DMS53 treated with DMSO at 0.1 percent for 48 hours (cell line): ENCODE results near the gene FTCD.
A peak's percentile ranks its signal among the peaks of the same experiment; 100 is the strongest.
"Not testable (repeated sequence)": the region's sequence is repeated elsewhere in the genome, so short reads cannot be mapped to it uniquely, and the experiment has no call there.

Experiments used
- DNase-seq: peaks from one replicate; lab custom pipeline; 2025; ENCODE audit not compliant: unreplicated experiment; lab: John Stamatoyannopoulos, UW

FTCD gene

DNA sequence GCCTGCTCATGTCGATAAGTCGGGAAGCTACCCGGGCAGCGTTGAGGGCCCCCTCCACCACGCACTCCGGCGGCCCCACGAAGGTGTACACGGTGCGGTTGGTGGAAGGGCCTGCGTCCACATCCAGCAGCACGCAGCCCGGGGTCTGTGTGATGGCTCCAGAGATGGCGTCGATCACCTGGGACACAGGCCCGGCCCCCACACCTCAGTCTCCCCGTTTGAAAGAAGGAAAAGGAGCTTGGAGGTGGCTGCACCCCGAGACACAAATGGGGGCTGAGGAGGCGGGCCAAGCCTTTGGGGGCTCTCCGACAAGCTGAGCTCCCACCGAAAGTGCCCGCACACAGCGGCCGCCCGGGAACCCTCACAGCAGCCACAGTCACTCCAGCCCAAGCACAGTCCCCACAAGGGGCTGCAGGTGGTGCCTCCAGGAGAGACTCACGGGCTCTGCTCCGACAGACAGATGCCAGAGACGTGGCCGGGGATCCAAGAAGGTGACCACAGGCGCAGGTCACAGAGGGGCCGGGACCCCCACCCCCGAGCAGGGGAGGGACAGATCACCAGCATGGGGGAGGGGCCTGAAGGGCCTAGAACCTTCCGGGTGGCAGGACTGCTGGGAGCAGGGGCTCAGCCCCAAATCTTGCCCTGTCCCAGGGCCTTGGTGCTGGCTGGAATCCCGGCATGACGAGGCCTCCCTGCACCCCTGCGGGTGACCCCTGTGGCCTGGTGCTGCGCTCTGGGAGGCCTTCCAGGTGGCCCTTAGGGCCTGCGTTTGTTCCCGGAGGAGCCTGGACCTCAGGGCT lies 1.0 kb downstream of the FTCD start:
- no peak for DNase-seq

DNA sequence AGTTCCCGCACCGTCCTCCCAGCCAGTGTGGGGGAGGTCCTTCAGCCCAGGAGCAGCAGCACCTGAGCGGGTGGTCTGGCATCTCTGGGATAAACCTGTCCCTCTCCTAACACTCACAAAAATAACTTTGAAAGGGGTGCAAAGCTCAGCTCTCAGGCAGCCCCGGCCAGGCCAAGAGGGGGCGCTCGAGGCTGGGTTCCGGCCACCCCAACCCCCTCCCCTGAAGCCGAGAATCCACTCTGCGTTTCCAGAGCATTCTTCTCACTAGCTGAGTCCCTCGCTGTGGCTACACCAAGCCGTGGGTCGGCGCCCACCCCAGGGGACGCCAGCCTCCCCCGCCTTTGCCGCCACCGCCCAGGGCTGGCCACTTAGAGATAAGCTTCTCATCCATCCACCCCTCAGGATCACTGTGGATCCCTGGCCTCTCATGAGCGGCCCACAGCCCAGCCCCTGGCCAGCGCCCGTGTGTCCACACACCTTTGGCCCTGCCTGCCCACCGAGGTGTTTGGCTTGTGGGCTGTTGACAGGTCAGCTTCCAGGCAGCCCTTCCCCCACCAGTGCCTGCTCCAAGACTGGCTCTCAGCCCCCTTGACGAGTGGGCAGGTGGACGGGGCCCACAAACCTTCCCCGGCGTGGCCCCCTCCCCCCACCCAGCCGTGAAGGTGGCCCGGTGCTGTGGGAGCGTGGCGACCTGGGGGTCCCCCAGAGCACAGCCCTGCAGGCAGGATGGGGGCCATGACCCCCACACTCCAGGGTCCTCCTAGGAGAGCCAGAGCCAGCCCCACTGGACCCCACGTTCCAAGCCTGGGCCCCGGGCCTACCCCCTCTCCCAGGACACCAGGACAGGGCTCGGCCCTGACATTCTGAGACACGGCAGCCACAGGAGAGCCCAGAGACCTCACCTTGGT lies 1.9 kb downstream of the FTCD start:
- DNase-seq, result peak; percentile 12

DNA sequence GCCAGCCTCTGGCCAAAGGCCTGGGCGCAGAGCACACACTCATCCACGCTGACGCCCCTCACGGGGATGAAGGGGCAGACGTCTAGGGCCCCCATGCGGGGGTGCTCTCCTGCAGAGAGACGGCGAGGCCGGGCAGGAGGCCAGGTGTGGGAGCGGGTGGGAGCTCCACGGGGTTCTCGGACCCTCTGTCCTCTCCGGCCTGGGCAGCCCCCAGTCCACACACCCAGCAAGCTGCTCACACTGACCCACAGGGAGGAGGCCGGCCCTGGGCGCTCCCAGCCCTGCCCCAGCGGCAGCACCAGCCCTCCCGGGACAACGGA lies 2.5 kb downstream of the FTCD start:
- DNase-seq, result no peak

DNA sequence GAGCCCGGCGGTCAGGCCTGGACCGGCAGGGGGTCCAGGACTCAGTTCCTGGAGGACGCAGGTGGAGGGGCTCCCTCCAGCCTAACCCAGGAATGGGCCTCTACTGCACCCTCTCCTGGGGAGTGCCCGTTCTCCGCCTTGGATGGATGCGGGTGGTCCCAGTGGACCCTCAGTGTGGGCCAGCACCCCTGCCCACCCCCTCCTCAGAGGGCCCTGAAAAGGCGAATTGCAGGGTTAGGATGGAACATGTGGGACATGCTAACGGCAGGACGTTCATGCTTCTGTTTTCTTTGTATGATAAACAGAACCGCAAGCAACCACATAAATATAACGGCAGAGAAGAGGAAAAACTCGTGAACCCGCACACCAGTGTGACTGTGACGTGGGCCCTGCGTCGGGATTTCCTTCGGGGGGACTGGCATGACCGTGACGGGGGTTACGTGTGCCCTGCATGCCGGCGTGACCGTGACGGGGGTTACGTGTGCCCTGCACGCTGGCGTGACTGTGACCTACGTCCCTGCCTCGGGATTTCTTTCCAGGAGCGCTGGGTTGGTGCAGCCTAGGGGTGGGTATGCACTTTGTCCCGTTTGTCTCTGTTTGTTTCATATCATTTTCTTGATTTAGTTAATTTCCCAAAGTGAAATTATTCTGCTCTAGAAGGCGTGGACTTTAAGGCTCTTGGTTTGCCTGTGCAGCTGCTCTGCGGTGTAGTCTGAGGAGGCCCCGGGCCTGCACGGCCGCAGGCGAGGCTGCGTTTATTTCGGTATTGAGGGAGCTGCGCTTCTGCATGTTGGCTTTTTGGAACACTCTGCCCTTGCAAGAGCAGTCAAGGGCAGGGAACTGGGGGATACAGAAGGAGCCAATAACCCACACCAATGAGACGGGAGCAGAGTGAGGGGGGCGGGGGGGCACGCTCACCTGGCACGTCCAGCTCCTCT lies 3.1 kb downstream of the FTCD start:
- DNase-seq, result no peak

DNA sequence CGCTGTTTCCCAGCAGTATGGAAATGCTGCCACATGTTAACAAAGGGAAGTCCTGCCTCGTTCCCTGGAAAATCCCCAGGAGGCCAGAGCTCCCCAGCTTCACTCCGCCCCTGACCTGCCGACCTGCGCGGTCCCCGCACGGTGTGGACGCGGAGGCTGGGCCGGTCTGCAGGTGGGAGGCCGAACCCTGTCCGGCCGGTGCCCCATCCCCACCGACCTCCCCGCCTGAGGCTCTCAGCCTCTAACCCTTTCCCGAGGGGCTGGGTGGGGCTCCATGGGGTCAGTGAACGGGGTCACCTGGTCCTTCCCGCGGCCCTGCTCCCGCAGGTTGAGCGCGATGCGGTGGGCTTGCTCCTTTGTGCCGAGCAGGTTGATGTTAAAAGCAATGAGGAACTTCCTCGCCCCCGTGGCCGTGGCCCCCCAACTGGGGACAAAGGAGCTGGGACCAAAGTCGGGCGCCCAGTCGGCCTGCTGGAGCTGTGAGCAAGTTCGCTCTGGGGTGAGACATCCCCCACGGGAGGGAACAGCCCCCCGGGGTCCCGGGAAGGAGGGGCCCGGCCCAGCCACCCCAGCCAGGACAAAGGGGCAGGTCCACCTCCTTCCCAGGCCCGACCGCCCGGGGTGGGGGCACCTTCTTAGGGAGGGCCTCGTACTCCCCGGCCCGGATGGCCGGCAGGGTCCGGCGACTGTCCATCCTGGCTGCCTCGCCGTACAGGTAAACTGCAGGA lies 4.0 kb downstream of the FTCD start:
- no peak for DNase-seq

DNA sequence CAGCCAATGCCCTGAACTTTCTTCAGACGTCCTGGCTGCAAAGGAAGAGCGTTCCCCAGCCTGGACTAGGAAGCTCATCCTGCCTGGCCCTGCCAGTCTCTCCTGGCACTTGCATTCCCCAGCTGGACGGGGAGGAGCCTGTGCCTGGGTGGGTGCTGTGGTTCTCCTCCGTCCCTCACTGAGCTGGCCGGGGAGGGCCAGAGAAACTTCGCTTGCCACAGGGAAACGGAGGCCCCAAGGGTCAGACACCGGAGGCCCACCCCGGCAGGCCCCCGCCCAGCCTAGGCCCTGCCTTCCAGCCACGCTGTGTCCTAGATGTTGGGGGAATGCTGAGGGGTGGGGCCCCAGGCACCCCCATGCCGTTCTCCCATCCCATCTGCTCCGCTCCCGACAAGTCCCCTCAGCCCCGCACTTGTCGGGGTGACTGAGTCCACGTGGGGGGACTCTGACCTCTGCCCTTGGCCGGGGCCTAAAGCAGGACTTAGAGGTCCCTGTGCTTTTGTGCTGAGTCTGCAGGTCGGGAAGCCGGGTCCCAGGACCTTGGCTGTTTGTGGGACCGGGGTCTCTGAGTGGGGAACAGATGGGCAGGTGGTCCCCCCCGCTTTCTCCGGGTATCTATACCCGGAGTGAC lies 4.8 kb downstream of the FTCD start:
- DNase-seq, result no peak

DNA sequence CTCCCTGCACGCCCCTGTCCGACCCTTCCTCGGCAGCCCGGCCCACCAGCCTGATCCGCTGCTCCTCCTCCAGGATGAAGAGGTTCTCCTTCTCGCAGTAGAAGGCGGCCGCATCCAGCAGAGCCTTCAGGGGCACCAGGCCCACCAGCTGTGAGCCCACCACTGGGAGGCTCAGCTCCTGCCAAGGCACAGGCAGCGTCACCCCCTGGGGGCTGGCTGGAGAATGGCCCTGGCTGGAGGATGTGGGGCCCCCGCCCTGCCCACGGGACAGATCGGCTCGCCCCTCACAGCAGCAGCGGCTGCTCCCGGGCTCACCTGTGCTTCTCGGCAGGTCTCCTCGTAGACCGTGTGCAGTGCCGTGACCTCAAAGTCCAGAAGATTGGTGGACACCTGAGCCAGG lies 5.3 kb downstream of the FTCD start:
- no peak for DNase-seq

DNA sequence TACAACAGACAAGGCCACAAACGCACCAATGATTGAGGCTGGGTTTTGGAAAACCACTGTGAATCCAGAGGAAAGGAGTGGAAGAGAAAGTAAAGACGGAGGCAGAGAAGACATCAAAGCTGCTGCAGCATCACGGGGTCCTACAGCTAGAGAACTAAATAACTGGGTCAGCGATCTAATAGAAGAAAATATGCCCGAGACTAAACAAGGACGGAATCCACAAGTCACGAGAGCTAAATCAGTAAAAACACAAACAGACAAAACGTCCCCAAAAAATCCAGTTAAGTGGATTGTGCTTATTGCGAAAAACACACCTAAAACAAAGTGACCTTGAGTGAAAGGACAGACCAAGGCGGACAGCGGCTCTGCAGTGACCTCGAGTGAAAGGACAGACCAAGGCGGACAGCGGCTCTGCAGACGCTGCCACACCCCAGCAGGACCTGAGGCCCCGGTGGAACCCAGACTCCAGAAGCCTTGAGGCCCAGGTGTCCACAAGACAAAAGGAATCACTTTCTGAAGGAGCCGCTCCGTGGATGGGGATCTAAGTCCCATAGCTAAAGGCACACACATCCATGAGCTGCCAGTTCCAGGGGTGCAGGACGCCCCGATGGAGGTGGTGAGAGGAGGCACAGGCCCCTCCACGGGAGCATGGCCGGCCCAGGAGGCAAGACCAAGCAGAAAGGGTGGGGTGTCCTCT lies 6.0 kb downstream of the FTCD start:
- DNase-seq, result no peak

DNA sequence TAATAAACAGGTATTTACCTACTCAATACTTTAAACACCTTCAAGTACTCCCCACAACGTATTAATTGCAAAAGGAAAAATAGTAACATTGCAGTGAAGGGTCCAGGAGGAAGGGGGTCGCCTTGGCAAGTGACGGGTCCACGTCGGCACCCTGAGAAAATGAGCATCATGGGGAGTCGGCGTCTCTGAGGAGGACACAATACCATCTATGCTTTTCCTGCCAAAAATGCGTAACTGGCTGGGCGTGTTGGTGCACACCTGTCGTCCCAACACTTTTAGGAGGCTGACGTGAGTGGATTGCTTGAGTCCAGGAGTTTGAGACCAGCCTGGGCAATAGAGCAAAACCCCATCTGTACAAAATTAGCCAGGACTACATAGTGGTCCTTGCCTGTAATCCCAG lies 7.3 kb downstream of the FTCD start:
- DNase-seq, result no peak

DNA sequence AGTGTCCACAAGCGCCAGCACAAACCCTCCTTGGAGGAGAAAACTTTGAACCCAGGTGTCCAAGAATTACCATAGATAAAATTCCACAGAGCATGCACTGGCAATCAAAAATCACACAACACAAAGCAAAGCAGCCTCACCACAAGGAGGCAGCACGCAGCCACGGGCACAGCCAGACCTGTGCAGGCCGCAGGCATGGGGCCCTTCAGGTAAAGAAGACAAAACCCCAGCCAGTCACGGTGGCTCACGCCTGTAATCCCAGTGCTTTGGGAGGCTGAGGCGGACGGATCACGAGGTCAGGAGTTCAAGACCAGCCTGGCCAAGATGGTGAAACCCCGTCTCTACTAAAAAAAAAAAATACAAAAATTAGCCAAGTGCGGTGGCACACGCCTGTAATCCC lies 8.0 kb downstream of the FTCD start:
- DNase-seq, result not testable (repeated sequence)

DNA sequence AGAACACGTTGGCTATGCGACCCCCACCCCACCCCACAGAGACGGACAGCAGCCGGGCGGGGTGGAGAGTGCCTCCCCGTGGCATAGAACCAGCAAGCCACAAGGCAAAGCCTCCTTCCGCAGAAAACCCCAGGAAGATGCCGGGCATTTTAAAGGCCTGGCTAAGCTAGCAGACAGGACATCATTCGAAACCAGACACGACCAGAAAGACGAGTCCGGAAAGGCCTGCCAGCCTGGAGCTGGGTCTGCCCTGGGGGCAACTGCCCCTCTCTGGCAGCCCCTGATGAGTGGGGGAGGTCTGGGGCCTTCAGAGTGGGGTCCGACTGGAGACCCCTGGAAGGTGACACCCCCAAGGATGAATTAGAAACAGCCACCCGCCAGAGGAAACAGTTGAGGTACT lies 8.5 kb downstream of the FTCD start:
- no peak for DNase-seq

DNA sequence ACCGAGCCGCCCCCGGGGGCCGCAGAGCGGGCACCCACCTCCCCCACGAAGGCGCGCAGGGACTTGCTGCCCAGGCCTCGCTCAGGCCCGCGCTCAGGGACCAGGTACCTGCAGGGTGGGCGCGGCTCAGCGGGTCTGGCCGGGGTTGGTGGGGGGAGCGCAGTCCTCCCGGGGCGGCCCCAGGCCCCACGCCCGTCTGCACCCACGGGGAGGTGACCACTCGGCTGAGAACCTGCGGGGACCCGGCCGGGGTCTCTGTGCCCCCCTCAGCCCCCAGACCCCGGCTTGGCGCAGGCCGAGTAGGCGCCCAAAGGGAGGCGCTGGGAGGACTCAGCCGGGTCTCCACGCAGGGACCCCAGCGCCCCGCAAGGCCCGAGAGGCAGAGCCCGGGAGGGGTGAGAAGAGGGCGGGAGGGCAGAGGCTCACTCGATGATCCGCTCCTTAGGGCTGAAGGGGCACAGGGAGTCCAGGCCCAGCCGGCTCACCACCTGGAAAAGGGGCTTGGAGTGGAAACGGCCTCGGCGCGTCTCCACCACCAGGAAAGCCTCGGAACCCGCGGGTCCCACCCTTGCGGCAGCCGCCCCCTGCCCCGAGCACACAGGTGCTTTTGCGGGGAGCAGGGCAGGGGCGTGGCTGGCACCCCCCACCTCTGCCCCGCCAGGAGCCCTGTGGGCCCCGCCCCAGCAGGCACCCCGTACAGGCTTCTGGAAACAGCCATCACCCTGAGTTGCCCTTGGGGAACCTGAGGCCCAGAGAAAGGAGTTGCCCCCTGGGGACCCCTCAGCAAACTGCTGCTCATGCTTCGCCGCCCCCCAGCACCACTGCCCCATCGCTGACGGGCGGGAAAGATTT lies 9.3 kb downstream of the FTCD start:
- no peak for DNase-seq

DNA sequence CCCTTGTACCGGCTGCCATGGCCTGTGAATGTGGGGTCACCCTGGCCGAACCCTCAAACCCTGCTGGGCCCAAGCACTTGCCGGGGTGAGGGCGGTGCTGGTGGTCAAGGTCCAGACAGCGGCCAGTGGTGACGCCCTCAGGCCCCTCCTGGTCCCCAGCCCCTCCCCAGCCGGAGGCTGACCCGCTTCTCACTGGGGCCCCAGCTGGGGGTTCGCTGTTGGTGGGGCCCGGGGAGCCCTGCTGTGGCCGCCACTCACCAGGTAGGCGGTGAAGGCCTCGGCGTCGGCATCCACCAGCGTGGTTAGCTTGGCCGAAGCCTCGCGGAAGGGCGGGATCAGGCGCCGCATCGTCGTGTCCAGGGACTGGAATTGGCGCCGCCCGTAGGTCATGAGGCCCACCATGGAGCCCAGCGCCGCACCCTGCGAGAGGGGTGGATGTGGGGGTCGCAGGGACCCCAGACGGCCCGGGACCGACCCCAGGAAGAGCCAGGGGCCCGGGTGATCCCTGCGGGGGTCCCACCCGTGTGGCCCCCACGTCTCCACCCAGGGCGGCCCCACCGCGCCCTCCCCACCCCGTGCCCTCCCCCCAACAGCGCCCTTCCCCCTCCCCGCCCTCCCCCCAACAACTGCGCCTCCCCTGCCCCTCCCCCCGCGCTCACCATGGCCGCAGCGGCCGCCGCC lies 10.1 kb downstream of the FTCD start:
- DNase-seq, result no peak

DNA sequence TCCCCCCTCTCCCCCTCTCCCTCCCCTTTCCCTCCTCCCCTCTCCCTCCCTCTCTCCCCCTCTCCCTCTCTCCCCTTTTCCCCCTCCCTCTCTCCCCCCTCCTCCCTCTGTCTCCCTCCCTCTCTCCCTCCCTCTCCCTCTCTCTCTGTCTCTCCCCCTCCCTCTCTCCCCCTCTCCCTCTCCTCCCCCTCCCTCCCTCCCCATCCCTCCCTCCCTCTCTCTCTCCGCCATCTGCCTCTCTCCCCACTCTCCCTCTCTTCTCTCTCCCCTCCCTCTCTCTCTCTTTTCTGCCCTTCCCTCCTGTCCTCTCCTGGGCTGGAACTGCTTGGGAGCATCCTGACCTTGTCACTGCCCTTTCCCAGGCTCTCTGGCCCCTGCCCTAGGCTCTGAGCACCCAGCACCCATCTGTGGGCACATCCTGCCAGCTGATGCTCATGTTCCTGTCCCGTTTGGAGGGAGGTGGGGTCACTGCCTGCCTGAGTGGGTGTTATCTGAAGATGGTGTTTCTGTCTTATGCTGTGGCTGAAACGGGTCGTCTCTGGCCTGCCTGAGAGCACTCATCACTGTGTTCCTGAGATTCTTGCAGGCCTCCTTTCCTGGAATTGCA lies 10.8 kb downstream of the FTCD start:
- no peak for DNase-seq

DNA sequence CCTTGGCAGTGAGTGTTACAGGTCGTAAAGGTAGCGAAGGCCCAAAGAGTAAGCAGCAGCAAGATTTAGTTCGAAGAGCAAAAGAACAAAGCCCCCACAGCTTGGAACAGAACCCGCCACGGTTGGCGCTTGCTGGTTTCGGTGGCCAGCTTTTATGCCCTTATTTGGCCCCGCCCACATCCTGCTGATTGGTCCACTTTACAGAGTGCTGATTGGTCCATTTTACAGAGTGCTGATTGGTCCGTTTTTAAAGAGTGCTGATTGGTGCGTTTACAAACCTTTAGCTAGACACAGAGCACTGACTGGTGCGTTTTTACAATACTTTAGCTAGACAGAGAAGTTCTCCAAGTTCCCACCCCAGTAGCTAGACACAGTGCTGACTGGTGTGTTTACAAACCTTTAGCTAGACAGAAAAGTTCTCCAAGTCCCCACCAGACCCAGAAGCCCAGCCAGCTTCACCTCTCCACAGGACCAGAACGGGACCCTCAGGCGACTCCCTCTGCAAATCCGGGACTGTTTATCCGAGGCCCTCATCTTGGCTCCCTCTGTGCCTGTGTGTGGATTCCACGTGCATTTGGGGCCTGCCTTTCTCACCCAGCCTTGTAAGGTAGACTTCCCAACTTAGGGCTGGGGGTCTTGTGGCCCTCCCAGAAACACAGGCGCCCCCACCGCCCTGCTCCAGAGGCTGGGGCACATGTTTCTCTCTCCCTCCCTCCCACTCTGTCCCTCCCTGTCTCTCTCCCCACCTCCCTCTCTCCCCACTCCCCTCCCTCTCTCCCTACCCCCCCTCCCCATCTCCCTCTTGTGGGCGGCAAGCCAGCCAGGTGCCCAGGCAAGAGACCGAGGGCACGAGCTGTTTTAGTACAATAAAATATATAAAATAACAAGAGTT lies 12.6 kb downstream of the FTCD start:
- no peak for DNase-seq

DNA sequence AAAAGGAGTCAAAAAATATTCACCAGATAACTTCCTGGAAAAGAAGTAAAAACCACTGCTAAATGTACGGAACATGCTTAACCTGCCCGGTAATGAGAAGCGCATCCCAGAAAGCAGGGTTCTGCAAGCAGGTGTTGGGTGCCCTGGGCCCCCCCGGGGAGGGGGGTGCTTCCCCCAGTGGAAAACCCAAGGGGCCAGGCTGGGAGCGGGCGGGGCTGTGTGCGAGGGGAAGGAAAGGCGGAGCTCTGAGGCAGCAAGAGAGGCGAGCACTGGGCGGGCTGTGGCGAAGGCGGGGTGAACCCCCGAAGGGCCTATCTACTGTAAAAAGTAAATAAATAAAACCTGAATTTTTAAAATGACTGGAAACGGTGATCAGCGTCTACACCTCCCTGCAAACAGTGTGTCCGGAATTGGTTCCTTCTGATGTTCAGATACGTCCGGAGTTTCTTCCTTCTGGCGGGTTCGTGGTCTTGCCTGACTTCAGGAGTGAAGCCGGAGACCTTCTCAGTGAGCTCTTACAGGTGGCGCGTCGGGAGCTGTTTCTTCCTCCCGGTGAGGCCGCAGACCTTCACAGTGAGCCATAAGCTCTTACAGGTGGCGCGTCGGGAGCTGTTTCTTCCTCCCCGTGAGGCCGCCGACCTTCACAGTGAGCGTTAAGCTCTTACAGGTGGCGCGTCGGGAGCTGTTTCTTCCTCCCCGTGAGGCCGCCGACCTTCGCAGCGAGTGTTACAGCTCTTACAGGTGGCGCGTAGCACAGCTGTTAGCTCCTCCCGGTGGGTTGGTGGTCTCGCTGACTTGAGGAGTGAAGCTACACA lies 13.4 kb downstream of the FTCD start:
- DNase-seq, result no peak
